Neural crest cell (in vitro differentiated cells): ENCODE measurements around the gene RBM44. TPM values are rescaled to one million over a fixed set of nuclear protein-coding genes. Genes with fewer than 3 reads are reported as not detected.
"Not testable (repeated sequence)": the region's sequence is repeated elsewhere in the genome, so short reads cannot be mapped to it uniquely, and the experiment has no call there.

ENCODE experiments used
- DNase-seq: peaks from one replicate; pipeline ENCODE4 v3.0.0; 2021; ENCODE audit warnings: low read depth, mixed read lengths, low spot score
- H3K27ac Mint-ChIP-seq: one replicate; pipeline ENCODE4 v1.8.0; 2021; ENCODE audit warnings: mild to moderate bottlenecking, mixed read lengths; ENCODE audit not compliant: unreplicated experiment
- H3K27me3 Mint-ChIP-seq: 2 replicates; pipeline ENCODE4 v1.8.0; 2021; ENCODE audit warnings: low read depth, mild to moderate bottlenecking, mixed read lengths
- H3K36me3 Mint-ChIP-seq: 2 replicates; pipeline ENCODE4 v1.8.0; 2021; ENCODE audit warnings: low read depth, mild to moderate bottlenecking, mixed read lengths
- H3K4me1 Mint-ChIP-seq: 2 replicates; pipeline ENCODE4 v1.8.0; 2021; ENCODE audit warnings: mixed read lengths
- H3K4me3 Mint-ChIP-seq: one replicate; pipeline ENCODE4 v1.8.0; 2021; ENCODE audit warnings: mild to moderate bottlenecking, mixed read lengths
- H3K9me3 Mint-ChIP-seq: 2 replicates; pipeline ENCODE4 v1.8.0; 2021; ENCODE audit warnings: mixed read lengths
- CTCF ChIP-seq: fragments of 200-600 bp; sonication (generic); conservative IDR thresholded peaks from 2 replicates; pipeline ENCODE4 v1.5.0; 2021; ENCODE audit warnings: antibody characterized with exemption, mild to moderate bottlenecking
- total RNA-seq: library from RNA; stranded (reverse); gene quantifications from 2 replicates; pipeline ENCODE4 v1.2.1, GENCODE V29; 2021

RBM44 gene
- total RNA-seq, 1 donor from 2014 or later = 0.42 TPM

- Mint-ChIP-seq H3K27me3 (no peaks in the 10 kb centered on the region), H3K4me1 (peaks cover 11% of the 10 kb centered on the region), H3K27ac (peak overlapping the region; percentile 76), H3K9me3 (no peaks in the 10 kb centered on the region), H3K4me3 (no peak overlapping the region), H3K36me3 (peaks cover 31% of the 10 kb centered on the region)
- DNase-seq = peak; percentile 59
- TF ChIP-seq CTCF = peak; percentile 73
These were observed 23.6 kb upstream of the RBM44 start for GRCh38 chr2:237774811-237775553.

- no peak overlapping the region for H3K4me3 Mint-ChIP-seq
- peak overlapping the region; percentile 22 for H3K27ac Mint-ChIP-seq
- H3K9me3 Mint-ChIP-seq = no peaks in the 10 kb centered on the region
- no peak for DNase-seq
- no peaks in the 10 kb centered on the region for H3K4me1 Mint-ChIP-seq
- no peaks in the 10 kb centered on the region for H3K27me3 Mint-ChIP-seq
- peaks cover 43% of the 10 kb centered on the region for H3K36me3 Mint-ChIP-seq
- no peak for TF ChIP-seq CTCF
These were observed 19.1 kb upstream of the RBM44 start for GRCh38 chr2:237779521-237779920.

- peaks cover 8% of the 10 kb centered on the region for H3K9me3 Mint-ChIP-seq
- peaks cover 46% of the 10 kb centered on the region for H3K36me3 Mint-ChIP-seq
- no peak overlapping the region for H3K27ac Mint-ChIP-seq
- no peak overlapping the region for H3K4me3 Mint-ChIP-seq
- DNase-seq = no peak
- no peaks in the 10 kb centered on the region for H3K27me3 Mint-ChIP-seq
- TF ChIP-seq CTCF = no peak
- H3K4me1 Mint-ChIP-seq = no peaks in the 10 kb centered on the region
These were observed 16.4 kb upstream of the RBM44 start for GRCh38 chr2:237782181-237782580.

- H3K27me3 Mint-ChIP-seq, DNase-seq, H3K4me1 Mint-ChIP-seq, H3K27ac Mint-ChIP-seq, H3K4me3 Mint-ChIP-seq: not testable (repeated sequence)
- H3K9me3 Mint-ChIP-seq = peaks cover 13% of the 10 kb centered on the region
- H3K36me3 Mint-ChIP-seq = peaks cover 46% of the 10 kb centered on the region
These were observed 14.9 kb upstream of the RBM44 start for GRCh38 chr2:237783678-237784077.

GRCh38 chr2:237786936-237787335, 11.6 kb upstream of the RBM44 start:
- Mint-ChIP-seq H3K36me3 (peaks cover 42% of the 10 kb centered on the region), H3K4me1 (no peaks in the 10 kb centered on the region), H3K27me3 (no peaks in the 10 kb centered on the region), H3K4me3 (no peak overlapping the region), H3K9me3 (peaks cover 13% of the 10 kb centered on the region), H3K27ac (no peak overlapping the region)
- no peak for DNase-seq
- TF ChIP-seq CTCF = no peak

GRCh38 chr2:237790353-237790752, 8.2 kb upstream of the RBM44 start:
- Mint-ChIP-seq H3K27me3 (no peaks in the 10 kb centered on the region), H3K27ac (no peak overlapping the region), H3K36me3 (peaks cover 24% of the 10 kb centered on the region), H3K9me3 (peaks cover 13% of the 10 kb centered on the region), H3K4me3 (no peak overlapping the region), H3K4me1 (no peaks in the 10 kb centered on the region)
- DNase-seq = no peak
- no peak for TF ChIP-seq CTCF
